ENCODE measurements around the gene RPS26. TPM values are rescaled to one million over a fixed set of nuclear protein-coding genes. Genes with fewer than 3 reads are reported as not detected.

RPS26 gene
- polyA plus RNA-seq, 1 donor from 2014 or later, result 598 TPM

DNA sequence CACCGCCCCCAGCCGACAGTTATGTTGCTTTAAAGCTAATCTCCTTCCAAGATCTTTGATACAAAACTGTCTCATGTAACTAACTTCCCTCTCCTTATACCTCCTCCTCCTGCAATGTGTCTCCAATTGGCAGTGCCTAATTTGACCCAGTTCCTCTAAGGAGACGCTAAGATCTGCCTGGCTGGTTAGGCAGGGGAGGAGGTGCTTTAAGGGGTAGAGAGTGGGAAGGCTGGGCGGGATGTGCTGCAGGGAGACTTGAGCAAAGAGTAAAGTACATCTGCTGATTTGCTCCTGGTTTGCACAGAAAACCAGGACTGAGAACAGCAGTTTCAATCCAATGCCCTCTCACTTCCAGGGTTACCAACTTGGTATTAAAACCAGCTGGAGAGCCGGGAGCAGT lies 28.2 kb upstream of the RPS26 start:
- Histone ChIP-seq H3K4me3 (ENCODE audit: low read length) (no peak overlapping the region), H3K27me3 (ENCODE audit: insufficient read depth, low read depth, low read length) (no peaks in the 10 kb centered on the region), H3K9me3 (ENCODE audit: low read length) (no peaks in the 10 kb centered on the region), H4K20me1 (ENCODE audit: insufficient read depth) (no peaks in the 10 kb centered on the region), H3K9ac (ENCODE audit: low read length) (no peak overlapping the region), H3K27ac (ENCODE audit: low read length) (no peak overlapping the region), H3K9me2 (ENCODE audit: insufficient read depth, low read length) (no peaks in the 10 kb centered on the region), H3F3A (ENCODE audit: insufficient read depth, low read length, poor library complexity, severe bottlenecking) (no peaks in the 10 kb centered on the region), H3K79me2 (replicated peaks; ENCODE audit: insufficient read depth, low read length) (peaks cover 9% of the 10 kb centered on the region), H3K4me2 (ENCODE audit: low read length) (no peak overlapping the region), H2AFZ (ENCODE audit: low read depth, low read length) (no peak overlapping the region), H3K36me3 (ENCODE audit: insufficient read depth, low read length) (no peaks in the 10 kb centered on the region)
- no peak for TF ChIP-seq EZH2 (IDR thresholded peaks at IDR 0.05; ENCODE audit: borderline replicate concordance, insufficient read depth, low read length, poor library complexity, severe bottlenecking)
- TF ChIP-seq EP300 (conservative IDR thresholded peaks at IDR 0.05; ENCODE audit: poor library complexity, severe bottlenecking), result no peak
- TF ChIP-seq TAF1 (IDR thresholded peaks at IDR 0.05; ENCODE audit: low read depth), result no peak
- TF ChIP-seq SMC3 (conservative IDR thresholded peaks at IDR 0.05; ENCODE audit: poor library complexity), result no peak
- TF ChIP-seq, protein P1, sequence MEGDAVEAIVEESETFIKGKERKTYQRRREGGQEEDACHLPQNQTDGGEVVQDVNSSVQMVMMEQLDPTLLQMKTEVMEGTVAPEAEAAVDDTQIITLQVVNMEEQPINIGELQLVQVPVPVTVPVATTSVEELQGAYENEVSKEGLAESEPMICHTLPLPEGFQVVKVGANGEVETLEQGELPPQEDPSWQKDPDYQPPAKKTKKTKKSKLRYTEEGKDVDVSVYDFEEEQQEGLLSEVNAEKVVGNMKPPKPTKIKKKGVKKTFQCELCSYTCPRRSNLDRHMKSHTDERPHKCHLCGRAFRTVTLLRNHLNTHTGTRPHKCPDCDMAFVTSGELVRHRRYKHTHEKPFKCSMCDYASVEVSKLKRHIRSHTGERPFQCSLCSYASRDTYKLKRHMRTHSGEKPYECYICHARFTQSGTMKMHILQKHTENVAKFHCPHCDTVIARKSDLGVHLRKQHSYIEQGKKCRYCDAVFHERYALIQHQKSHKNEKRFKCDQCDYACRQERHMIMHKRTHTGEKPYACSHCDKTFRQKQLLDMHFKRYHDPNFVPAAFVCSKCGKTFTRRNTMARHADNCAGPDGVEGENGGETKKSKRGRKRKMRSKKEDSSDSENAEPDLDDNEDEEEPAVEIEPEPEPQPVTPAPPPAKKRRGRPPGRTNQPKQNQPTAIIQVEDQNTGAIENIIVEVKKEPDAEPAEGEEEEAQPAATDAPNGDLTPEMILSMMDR (IDR thresholded peaks at IDR 0.05; ENCODE audit: poor library complexity, severe bottlenecking), result no peak
- TF ChIP-seq, protein P2, sequence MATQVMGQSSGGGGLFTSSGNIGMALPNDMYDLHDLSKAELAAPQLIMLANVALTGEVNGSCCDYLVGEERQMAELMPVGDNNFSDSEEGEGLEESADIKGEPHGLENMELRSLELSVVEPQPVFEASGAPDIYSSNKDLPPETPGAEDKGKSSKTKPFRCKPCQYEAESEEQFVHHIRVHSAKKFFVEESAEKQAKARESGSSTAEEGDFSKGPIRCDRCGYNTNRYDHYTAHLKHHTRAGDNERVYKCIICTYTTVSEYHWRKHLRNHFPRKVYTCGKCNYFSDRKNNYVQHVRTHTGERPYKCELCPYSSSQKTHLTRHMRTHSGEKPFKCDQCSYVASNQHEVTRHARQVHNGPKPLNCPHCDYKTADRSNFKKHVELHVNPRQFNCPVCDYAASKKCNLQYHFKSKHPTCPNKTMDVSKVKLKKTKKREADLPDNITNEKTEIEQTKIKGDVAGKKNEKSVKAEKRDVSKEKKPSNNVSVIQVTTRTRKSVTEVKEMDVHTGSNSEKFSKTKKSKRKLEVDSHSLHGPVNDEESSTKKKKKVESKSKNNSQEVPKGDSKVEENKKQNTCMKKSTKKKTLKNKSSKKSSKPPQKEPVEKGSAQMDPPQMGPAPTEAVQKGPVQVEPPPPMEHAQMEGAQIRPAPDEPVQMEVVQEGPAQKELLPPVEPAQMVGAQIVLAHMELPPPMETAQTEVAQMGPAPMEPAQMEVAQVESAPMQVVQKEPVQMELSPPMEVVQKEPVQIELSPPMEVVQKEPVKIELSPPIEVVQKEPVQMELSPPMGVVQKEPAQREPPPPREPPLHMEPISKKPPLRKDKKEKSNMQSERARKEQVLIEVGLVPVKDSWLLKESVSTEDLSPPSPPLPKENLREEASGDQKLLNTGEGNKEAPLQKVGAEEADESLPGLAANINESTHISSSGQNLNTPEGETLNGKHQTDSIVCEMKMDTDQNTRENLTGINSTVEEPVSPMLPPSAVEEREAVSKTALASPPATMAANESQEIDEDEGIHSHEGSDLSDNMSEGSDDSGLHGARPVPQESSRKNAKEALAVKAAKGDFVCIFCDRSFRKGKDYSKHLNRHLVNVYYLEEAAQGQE (IDR thresholded peaks at IDR 0.05; ENCODE audit: borderline replicate concordance), result no peak
- TF ChIP-seq POLR2AphosphoS5 (IDR thresholded peaks at IDR 0.05), result no peak
- no peak for TF ChIP-seq RAD21 (conservative IDR thresholded peaks at IDR 0.05)
- no peak for TF ChIP-seq MXI1 (conservative IDR thresholded peaks at IDR 0.05; ENCODE audit: poor library complexity, severe bottlenecking)

DNA sequence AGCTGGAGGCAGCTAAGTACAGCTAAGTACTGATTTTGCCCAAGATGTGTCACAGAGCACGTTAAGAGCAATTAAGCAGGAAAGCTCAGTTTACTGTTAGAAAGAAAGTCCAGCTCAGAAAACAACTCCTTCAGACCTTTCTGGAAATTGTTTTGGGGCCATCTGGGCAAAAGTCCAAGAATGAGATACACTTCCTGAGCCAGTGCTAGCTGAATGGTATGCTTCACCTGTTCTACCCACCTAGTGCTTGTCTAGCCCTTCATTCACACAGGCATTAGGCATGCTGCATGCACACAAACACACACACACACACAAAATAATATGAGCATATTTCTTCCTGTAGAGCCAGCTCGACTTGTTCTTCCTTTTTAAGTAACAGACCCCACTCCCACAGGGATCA lies 27.5 kb upstream of the RPS26 start:
- TF ChIP-seq EP300 (conservative IDR thresholded peaks at IDR 0.05; ENCODE audit: poor library complexity, severe bottlenecking) (no peak), MXI1 (conservative IDR thresholded peaks at IDR 0.05; ENCODE audit: poor library complexity, severe bottlenecking) (no peak), RAD21 (conservative IDR thresholded peaks at IDR 0.05) (no peak), POLR2AphosphoS5 (IDR thresholded peaks at IDR 0.05) (no peak), EZH2 (IDR thresholded peaks at IDR 0.05; ENCODE audit: borderline replicate concordance, insufficient read depth, low read length, poor library complexity, severe bottlenecking) (no peak), SMC3 (conservative IDR thresholded peaks at IDR 0.05; ENCODE audit: poor library complexity) (no peak), TAF1 (IDR thresholded peaks at IDR 0.05; ENCODE audit: low read depth) (no peak)
- TF ChIP-seq, protein P1 (IDR thresholded peaks at IDR 0.05; ENCODE audit: poor library complexity, severe bottlenecking), result no peak
- TF ChIP-seq, protein P2 (IDR thresholded peaks at IDR 0.05; ENCODE audit: borderline replicate concordance), result no peak
- Histone ChIP-seq H3F3A (ENCODE audit: insufficient read depth, low read length, poor library complexity, severe bottlenecking) (no peaks in the 10 kb centered on the region), H3K27ac (ENCODE audit: low read length) (no peak overlapping the region), H3K36me3 (ENCODE audit: insufficient read depth, low read length) (no peaks in the 10 kb centered on the region), H3K9me3 (ENCODE audit: low read length) (no peaks in the 10 kb centered on the region), H3K27me3 (ENCODE audit: insufficient read depth, low read depth, low read length) (no peaks in the 10 kb centered on the region), H3K9ac (ENCODE audit: low read length) (no peak overlapping the region), H4K20me1 (ENCODE audit: insufficient read depth) (no peaks in the 10 kb centered on the region), H2AFZ (ENCODE audit: low read depth, low read length) (no peak overlapping the region), H3K4me3 (ENCODE audit: low read length) (no peak overlapping the region), H3K79me2 (replicated peaks; ENCODE audit: insufficient read depth, low read length) (peaks cover 12% of the 10 kb centered on the region), H3K4me2 (ENCODE audit: low read length) (no peak overlapping the region), H3K9me2 (ENCODE audit: insufficient read depth, low read length) (no peaks in the 10 kb centered on the region)

All from neural cell (in vitro differentiated cells).